IMR-90 (cell line): ENCODE data around the gene OPN1LW. TPM values are rescaled to one million over a fixed set of nuclear protein-coding genes. Genes with fewer than 3 reads are reported as not detected.

Experiments used
- ATAC-seq: fragments of 200-7000 bp; cut with Tn5 transposase; 2 replicates; pipeline ENCODE4 v1.9.1; 2020; ENCODE audit warnings: low read depth, mild to moderate bottlenecking, moderate library complexity
- BruUV-seq: library from RNA; stranded (reverse); fragments of 400-500 nt; replicated peaks from 2 replicates; lab custom pipeline; 2021; lab: Mats Ljungman, UMichigan
- CTCF ChIA-PET: fragments of 300-600 bp; formaldehyde crosslinking; extraction: SDS; loops from one replicate; lab custom pipeline; 2021; ENCODE audit warnings: antibody characterized with exemption; lab: Yijun Ruan, JAX
- POLR2A ChIA-PET: fragments of 300-600 bp; sonication (Branson Sonifier 250); formaldehyde crosslinking; loops from one replicate; lab custom pipeline; 2022; ENCODE audit warnings: antibody characterized with exemption; ENCODE audit not compliant: unreplicated experiment; lab: Charles Lee
- DNase-seq: peaks from one replicate; pipeline ENCODE4 v3.0.0; 2013
- H2AFZ ChIP-seq: replicated peaks from 2 replicates; pipeline ENCODE3; 2013; ENCODE audit warnings: low read length, mild to moderate bottlenecking; ENCODE audit not compliant: poor library complexity
- H2AK5ac ChIP-seq: 2 replicates; pipeline ENCODE4 v1.6.1; 2013; ENCODE audit warnings: low read depth, low read length, inconsistent platforms
- H2AK9ac ChIP-seq: replicated peaks from 2 replicates; pipeline ENCODE3; 2013; ENCODE audit warnings: mild to moderate bottlenecking, low read depth, low read length, moderate library complexity; ENCODE audit not compliant: poor library complexity
- H2BK120ac ChIP-seq: 2 replicates; pipeline ENCODE4 v1.6.1; 2013; ENCODE audit warnings: low read depth, low read length, inconsistent platforms
- H2BK15ac ChIP-seq: 3 replicates; pipeline ENCODE4 v1.6.1; 2013; ENCODE audit warnings: low read depth, low read length, inconsistent platforms
- H2BK20ac ChIP-seq: 2 replicates; pipeline ENCODE4 v1.6.1; 2013; ENCODE audit warnings: low read depth, mild to moderate bottlenecking, inconsistent platforms, low read length, moderate library complexity
- H2BK5ac ChIP-seq: 2 replicates; pipeline ENCODE4 v1.6.1; 2013; ENCODE audit warnings: mild to moderate bottlenecking, low read depth, low read length, inconsistent platforms; ENCODE audit not compliant: poor library complexity, severe bottlenecking
- H3K14ac ChIP-seq: replicated peaks from 2 replicates; pipeline ENCODE4 v1.6.1; 2013; ENCODE audit warnings: low read depth, low read length, inconsistent platforms
- H3K18ac ChIP-seq: 2 replicates; pipeline ENCODE4 v1.6.1; 2013; ENCODE audit warnings: low read depth, low read length, control low read depth
- H3K23ac ChIP-seq: 2 replicates; pipeline ENCODE4 v1.6.1; 2013; ENCODE audit warnings: low read depth, low read length, inconsistent platforms
- H3K27ac ChIP-seq: 2 replicates; pipeline ENCODE4 v1.5.1; 2013; ENCODE audit warnings: mild to moderate bottlenecking, control low read depth, low read length; ENCODE audit not compliant: insufficient read depth
- H3K27me3 ChIP-seq: 2 replicates; pipeline ENCODE4 v1.6.1; 2013; ENCODE audit warnings: low read length; ENCODE audit not compliant: control insufficient read depth, insufficient read depth
- H3K36me3 ChIP-seq: 2 replicates; pipeline ENCODE4 v1.6.1; 2013; ENCODE audit warnings: low read length, mixed read lengths; ENCODE audit not compliant: control insufficient read depth, insufficient read depth
- H3K4ac ChIP-seq: 2 replicates; pipeline ENCODE4 v1.6.1; 2013; ENCODE audit warnings: low read depth, low read length, inconsistent platforms
- H3K4me1 ChIP-seq: 2 replicates; pipeline ENCODE4 v1.6.1; 2013; ENCODE audit warnings: low read length, mixed read lengths; ENCODE audit not compliant: control insufficient read depth, insufficient read depth
- H3K4me2 ChIP-seq: 2 replicates; pipeline ENCODE4 v1.6.1; 2013; ENCODE audit warnings: low read depth, mild to moderate bottlenecking, control low read depth, low read length, moderate library complexity
- H3K4me3 ChIP-seq: 2 replicates; pipeline ENCODE4 v1.5.1; 2013; ENCODE audit warnings: low read depth, mild to moderate bottlenecking, control low read depth, low read length, moderate library complexity; ENCODE audit not compliant: insufficient read depth
- H3K56ac ChIP-seq: 2 replicates; pipeline ENCODE4 v1.6.1; 2013; ENCODE audit warnings: low read length, inconsistent platforms; ENCODE audit not compliant: insufficient read depth; ENCODE audit errors: extremely low read depth
- H3K79me1 ChIP-seq, 2 experiments: 2 replicates each; pipeline ENCODE4 v1.6.1; 2013; ENCODE audit warnings: low read length in 2 of 2, inconsistent platforms in 1 of 2, low read depth in 1 of 2
- H3K9ac ChIP-seq: 2 replicates; pipeline ENCODE4 v1.6.1; 2013; ENCODE audit warnings: low read depth, low read length, control low read depth
- H3K9me1 ChIP-seq: 2 replicates; pipeline ENCODE4 v1.6.1; 2013; ENCODE audit warnings: low read length, inconsistent platforms; ENCODE audit not compliant: insufficient read depth
- H3K9me3 ChIP-seq: 2 replicates; pipeline ENCODE4 v1.6.1; 2013; ENCODE audit warnings: low read length; ENCODE audit not compliant: control insufficient read depth, insufficient read depth
- H4K20me1 ChIP-seq: 2 replicates; pipeline ENCODE4 v1.6.1; 2013; ENCODE audit warnings: low read length, inconsistent platforms; ENCODE audit not compliant: insufficient read depth
- H4K5ac ChIP-seq: 2 replicates; pipeline ENCODE4 v1.6.1; 2013; ENCODE audit warnings: mild to moderate bottlenecking, low read depth, low read length, control low read depth
- H4K8ac ChIP-seq, 2 experiments: 2 replicates each; pipeline ENCODE4 v1.6.1; 2013; ENCODE audit warnings: low read depth in 2 of 2, low read length in 2 of 2, control low read depth in 1 of 2, inconsistent platforms in 1 of 2
- H4K91ac ChIP-seq: 2 replicates; pipeline ENCODE4 v1.6.1; 2013; ENCODE audit warnings: low read depth, low read length, inconsistent platforms; ENCODE audit not compliant: insufficient read depth
- CEBPB ChIP-seq: IDR thresholded peaks from 2 replicates; pipeline ENCODE4 v1.6.1; 2012; ENCODE audit warnings: low read depth, low read length, improper control_type of control experiment
- CHD1 ChIP-seq: IDR thresholded peaks from 2 replicates; pipeline ENCODE4 v1.6.1; 2012; ENCODE audit warnings: low read depth, low read length, improper control_type of control experiment
- FOS ChIP-seq: fragments of 150-350 bp; IDR thresholded peaks from 2 replicates; pipeline ENCODE4 v1.6.1; 2016; ENCODE audit warnings: low read depth, low read length
- MAFK ChIP-seq: IDR thresholded peaks from 2 replicates; pipeline ENCODE4 v1.6.1; 2012; ENCODE audit warnings: low read depth, low read length, improper control_type of control experiment
- MXI1 ChIP-seq: IDR thresholded peaks from 2 replicates; pipeline ENCODE4 v1.6.1; 2012; ENCODE audit warnings: low read depth, mild to moderate bottlenecking, low read length, moderate library complexity, borderline replicate concordance
- NFE2L2 ChIP-seq: fragments of 150-350 bp; IDR thresholded peaks from 2 replicates; pipeline ENCODE4 v1.6.1; 2016; ENCODE audit warnings: low read depth, mild to moderate bottlenecking, low read length
- POLR2A ChIP-seq: IDR thresholded peaks from 2 replicates; pipeline ENCODE4 v1.6.1; 2012; ENCODE audit warnings: mild to moderate bottlenecking, low read depth, low read length
- RAD21 ChIP-seq: IDR thresholded peaks from 2 replicates; pipeline ENCODE4 v1.6.1; 2012; ENCODE audit warnings: low read length, improper control_type of control experiment
- RCOR1 ChIP-seq: IDR thresholded peaks from 2 replicates; pipeline ENCODE4 v1.6.1; 2012; ENCODE audit warnings: mild to moderate bottlenecking, low read length, improper control_type of control experiment; ENCODE audit not compliant: insufficient replicate concordance
- SMC3 ChIP-seq: fragments of 150-350 bp; IDR thresholded peaks from 2 replicates; pipeline ENCODE4 v1.6.1; 2016; ENCODE audit warnings: low read depth, mild to moderate bottlenecking, antibody characterized with exemption, low read length, moderate library complexity
- WGBS, 2 experiments: methylation state at CpG; one replicate each; pipeline versions ENCODE4 v1.1.5 to v1.1.7; 2013; ENCODE audit warnings: missing lambda C conversion rate in 2 of 2; ENCODE audit not compliant: insufficient read length in 1 of 2; ENCODE audit errors: extremely low coverage in 2 of 2; 5-methylcytosine and 5-hydroxymethylcytosine counted together
- dilution Hi-C: fragments of 300-500 bp; cut with HindIII; formaldehyde crosslinking; loops from one replicate; pipeline ENCODE4 v1.14.3; 2018; ENCODE audit warnings: low sequenced_read_pairs; ENCODE audit not compliant: unreplicated experiment
- in situ Hi-C: fragments of 300-500 bp; cut with MboI; formaldehyde crosslinking; loops from 3 replicates; pipeline ENCODE4 v1.14.3; 2019; ENCODE audit warnings: low sequenced_read_pairs, inconsistent platforms, mixed read lengths
- intact Hi-C: fragments of 100-400 bp; cut with micrococcal nuclease; formaldehyde crosslinking; loops from 2 replicates; pipeline ENCODE4 v1.10.0; 2022
- polyA plus RNA-seq, 3 experiments: library from polyadenylated mRNA; depleted of rRNA; stranded (reverse); fragments of >200 nt; gene quantifications; 2 replicates each; pipeline ENCODE4 v1.2.3, GENCODE V29; 2012; ENCODE audit warnings: low replicate concordance in 1 of 3
- total RNA-seq: library from RNA; depleted of rRNA; stranded (reverse); fragments of >200 nt; gene quantifications from 2 replicates; pipeline ENCODE4 v1.2.3, GENCODE V29; 2012
- TF ChIP-seq, protein P1 (sequence below): fragments of 150-350 bp; IDR thresholded peaks from 2 replicates; pipeline ENCODE4 v1.6.1; 2017; ENCODE audit warnings: mild to moderate bottlenecking, antibody characterized with exemption, low read length, low read depth
- TF ChIP-seq, protein P2 (sequence below): conservative IDR thresholded peaks from 2 replicates; pipeline ENCODE4 v1.5.1; 2012; ENCODE audit warnings: mild to moderate bottlenecking, low read depth, low read length, improper control_type of control experiment

Gene OPN1LW
- total and polyA plus RNA-seq, 2 of the 4 experiments (the other 2 are of a cell fraction) = not detected

GRCh38 chrX:154131955-154132354 is 12.1 kb upstream of the OPN1LW start:
- no peak overlapping the region for H2BK15ac ChIP-seq
- H3K4ac ChIP-seq = no peak overlapping the region
- no peak overlapping the region for H4K8ac ChIP-seq
- H2AFZ ChIP-seq = no peak overlapping the region
- H3K9me1 ChIP-seq = no peaks in the 10 kb centered on the region
- no peak overlapping the region for H3K4me3 ChIP-seq
- H4K20me1 ChIP-seq = no peaks in the 10 kb centered on the region
- H3K23ac ChIP-seq = no peak overlapping the region
- POLR2A ChIA-PET = no interaction called here
- 60% methylated on average over 2 of the region's 4 CpGs; no CpG with 5 or more reads in 1 of the 2 experiments for WGBS, 2 experiments
- dilution Hi-C loops (no loop called here), intact Hi-C loops (no loop called here), in situ Hi-C loops (no loop called here)
- H3K4me2 ChIP-seq = no peak overlapping the region
- H3K27me3 ChIP-seq = peaks cover 2% of the 10 kb centered on the region
- H3K18ac ChIP-seq = no peak overlapping the region
- H3K27ac ChIP-seq = no peak overlapping the region
- H3K36me3 ChIP-seq = no peaks in the 10 kb centered on the region
- no peak overlapping the region for H2AK9ac ChIP-seq
- CTCF ChIA-PET = no interaction called here
- no peak overlapping the region for H3K14ac ChIP-seq
- H2BK120ac ChIP-seq = no peak overlapping the region
- no peak for ATAC-seq
- no peak overlapping the region for H3K9ac ChIP-seq
- H2BK5ac ChIP-seq = no peak overlapping the region
- no peaks in the 10 kb centered on the region for H3K9me3 ChIP-seq
- no peak overlapping the region for H4K5ac ChIP-seq
- H4K91ac ChIP-seq = no peak overlapping the region
- H2AK5ac ChIP-seq = no peak overlapping the region
- H3K56ac ChIP-seq = no peak overlapping the region
- no peaks in the 10 kb centered on the region for H3K4me1 ChIP-seq
- BruUV-seq = no TSS peak
- no peak for TF ChIP-seq RCOR1
- no peak for TF ChIP-seq POLR2A
- no peak for TF ChIP-seq NFE2L2
- TF ChIP-seq MXI1 = no peak
- TF ChIP-seq SMC3 = no peak
- TF ChIP-seq, protein P1, sequence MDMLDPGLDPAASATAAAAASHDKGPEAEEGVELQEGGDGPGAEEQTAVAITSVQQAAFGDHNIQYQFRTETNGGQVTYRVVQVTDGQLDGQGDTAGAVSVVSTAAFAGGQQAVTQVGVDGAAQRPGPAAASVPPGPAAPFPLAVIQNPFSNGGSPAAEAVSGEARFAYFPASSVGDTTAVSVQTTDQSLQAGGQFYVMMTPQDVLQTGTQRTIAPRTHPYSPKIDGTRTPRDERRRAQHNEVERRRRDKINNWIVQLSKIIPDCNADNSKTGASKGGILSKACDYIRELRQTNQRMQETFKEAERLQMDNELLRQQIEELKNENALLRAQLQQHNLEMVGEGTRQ = no peak
- no peak for TF ChIP-seq RAD21
- TF ChIP-seq, protein P2, sequence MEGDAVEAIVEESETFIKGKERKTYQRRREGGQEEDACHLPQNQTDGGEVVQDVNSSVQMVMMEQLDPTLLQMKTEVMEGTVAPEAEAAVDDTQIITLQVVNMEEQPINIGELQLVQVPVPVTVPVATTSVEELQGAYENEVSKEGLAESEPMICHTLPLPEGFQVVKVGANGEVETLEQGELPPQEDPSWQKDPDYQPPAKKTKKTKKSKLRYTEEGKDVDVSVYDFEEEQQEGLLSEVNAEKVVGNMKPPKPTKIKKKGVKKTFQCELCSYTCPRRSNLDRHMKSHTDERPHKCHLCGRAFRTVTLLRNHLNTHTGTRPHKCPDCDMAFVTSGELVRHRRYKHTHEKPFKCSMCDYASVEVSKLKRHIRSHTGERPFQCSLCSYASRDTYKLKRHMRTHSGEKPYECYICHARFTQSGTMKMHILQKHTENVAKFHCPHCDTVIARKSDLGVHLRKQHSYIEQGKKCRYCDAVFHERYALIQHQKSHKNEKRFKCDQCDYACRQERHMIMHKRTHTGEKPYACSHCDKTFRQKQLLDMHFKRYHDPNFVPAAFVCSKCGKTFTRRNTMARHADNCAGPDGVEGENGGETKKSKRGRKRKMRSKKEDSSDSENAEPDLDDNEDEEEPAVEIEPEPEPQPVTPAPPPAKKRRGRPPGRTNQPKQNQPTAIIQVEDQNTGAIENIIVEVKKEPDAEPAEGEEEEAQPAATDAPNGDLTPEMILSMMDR = no peak
- no peak for TF ChIP-seq CHD1
- TF ChIP-seq MAFK = no peak
- no peak for TF ChIP-seq FOS
- no peak for TF ChIP-seq CEBPB
- H3K79me1 ChIP-seq = no peaks in the 10 kb centered on the region
- no peak overlapping the region for H2BK20ac ChIP-seq
- no peak for DNase-seq
